Measurements from ENCODE around the gene MSANTD2. TPM values are rescaled to one million over a fixed set of nuclear protein-coding genes. Genes with fewer than 3 reads are reported as not detected.

The MSANTD2 gene
- total and polyA plus RNA-seq, 2 donors from 2014 or later, result 6.5 to 16.4 TPM

GRCh38 chr11:124834526-124835180 lies 34.4 kb upstream of the MSANTD2 start:
- Histone ChIP-seq H3K27ac (ENCODE audit: low read depth in 2 of 2, low read length in 2 of 2) (peak overlapping the region in 1 of 2 donors; percentile 13), H3K9me3 (ENCODE audit: control insufficient read depth in 2 of 3, insufficient read depth in 1 of 3, low read length in 3 of 3) (no peaks in the 10 kb centered on the region), H3K4me1 (ENCODE audit: control insufficient read depth in 2 of 3, insufficient read depth in 2 of 3, low read depth in 1 of 3, low read length in 3 of 3) (peaks cover 0 to 7% (median 4%) of the 10 kb centered on the region in 3 donors), H3K27me3 (ENCODE audit: control insufficient read depth, insufficient read depth, low read length) (peaks cover 4% of the 10 kb centered on the region), H3K36me3 (ENCODE audit: control insufficient read depth in 2 of 3, insufficient read depth in 3 of 3, low read length in 3 of 3) (no peaks in the 10 kb centered on the region), H3K9ac (ENCODE audit: low read length in 3 of 3) (no peak overlapping the region), H3K4me3 (ENCODE audit: low read length in 3 of 3) (no peak overlapping the region)
- FAIRE-seq (no peak), DNase-seq (peak in 2 of 5 donors; percentile 50 to 57)
- TF ChIP-seq CTCF (IDR thresholded peaks at IDR 0.05; ENCODE audit: borderline replicate concordance, extremely low read depth, insufficient read depth), result no peak
- intact Hi-C loops (cut with DNase I), result loop anchor here (10.0 kb wide), 1 partner anchor 170 kb away; no protein-coding TSS in a partner anchor

GRCh38 chr11:124832571-124832970 lies 32.4 kb upstream of the MSANTD2 start:
- no peak overlapping the region for H3K27ac ChIP-seq (ENCODE audit: low read depth in 2 of 2, low read length in 2 of 2)
- H3K9me3 ChIP-seq (ENCODE audit: control insufficient read depth in 2 of 3, insufficient read depth in 1 of 3, low read length in 3 of 3), result no peaks in the 10 kb centered on the region
- DNase-seq (no peak), FAIRE-seq (no peak)
- peaks cover 0 to 4% (median 2%) of the 10 kb centered on the region in 3 donors for H3K4me1 ChIP-seq (ENCODE audit: control insufficient read depth in 2 of 3, insufficient read depth in 2 of 3, low read depth in 1 of 3, low read length in 3 of 3)
- no peak for TF ChIP-seq CTCF (IDR thresholded peaks at IDR 0.05; ENCODE audit: borderline replicate concordance, extremely low read depth, insufficient read depth)
- H3K27me3 ChIP-seq (ENCODE audit: control insufficient read depth, insufficient read depth, low read length), result no peaks in the 10 kb centered on the region
- no peak overlapping the region for H3K4me3 ChIP-seq (ENCODE audit: low read length in 3 of 3)
- H3K36me3 ChIP-seq (ENCODE audit: control insufficient read depth in 2 of 3, insufficient read depth in 3 of 3, low read length in 3 of 3), result no peaks in the 10 kb centered on the region
- no peak overlapping the region for H3K9ac ChIP-seq (ENCODE audit: low read length in 3 of 3)
- intact Hi-C loops (cut with DNase I), result loop anchor here (10.0 kb wide), 1 partner anchor 168 kb away; no protein-coding TSS in a partner anchor

GRCh38 chr11:124831897-124832296 lies 31.7 kb upstream of the MSANTD2 start:
- intact Hi-C loops (cut with DNase I), result loop anchor here (10.0 kb wide), 1 partner anchor 167 kb away; no protein-coding TSS in a partner anchor
- H3K9ac ChIP-seq (ENCODE audit: low read length in 3 of 3), result no peak overlapping the region
- DNase-seq (no peak), FAIRE-seq (no peak)
- H3K27ac ChIP-seq (ENCODE audit: low read depth in 2 of 2, low read length in 2 of 2), result no peak overlapping the region
- H3K4me3 ChIP-seq (ENCODE audit: low read length in 3 of 3), result no peak overlapping the region
- H3K36me3 ChIP-seq (ENCODE audit: control insufficient read depth in 2 of 3, insufficient read depth in 3 of 3, low read length in 3 of 3), result no peaks in the 10 kb centered on the region
- no peak for TF ChIP-seq CTCF (IDR thresholded peaks at IDR 0.05; ENCODE audit: borderline replicate concordance, extremely low read depth, insufficient read depth)
- H3K9me3 ChIP-seq (ENCODE audit: control insufficient read depth in 2 of 3, insufficient read depth in 1 of 3, low read length in 3 of 3), result no peaks in the 10 kb centered on the region
- peaks cover 0 to 4% (median 2%) of the 10 kb centered on the region in 3 donors for H3K4me1 ChIP-seq (ENCODE audit: control insufficient read depth in 2 of 3, insufficient read depth in 2 of 3, low read depth in 1 of 3, low read length in 3 of 3)
- H3K27me3 ChIP-seq (ENCODE audit: control insufficient read depth, insufficient read depth, low read length), result no peaks in the 10 kb centered on the region
